HCT116 (cell line): Measurements from ENCODE around the gene ELF1. TPM values are rescaled to one million over a fixed set of nuclear protein-coding genes. Genes with fewer than 3 reads are reported as not detected.

Source experiments
- ATAC-seq: fragments of 200-7000 bp; cut with Tn5 transposase; 2 replicates; pipeline ENCODE4 v1.9.1; 2020; ENCODE audit warnings: mild to moderate bottlenecking, moderate library complexity
- BruUV-seq: library from RNA; stranded (reverse); fragments of 400-500 nt; replicated peaks from 2 replicates; lab custom pipeline; 2021; lab: Mats Ljungman, UMichigan
- CTCF ChIA-PET: fragments of 300-600 bp; sonication (Branson Sonifier 250); formaldehyde crosslinking; loops from one replicate; lab custom pipeline; 2021; ENCODE audit warnings: antibody characterized with exemption; lab: Charles Lee
- POLR2A ChIA-PET: fragments of 300-600, 350-600 bp; sonication (Branson Sonifier 250); formaldehyde crosslinking; loops from one replicate; lab custom pipeline; 2021; ENCODE audit warnings: antibody characterized with exemption; lab: Charles Lee
- RAD21 ChIA-PET, 2 experiments: fragments of 300-600 bp; sonication (Branson Sonifier 250); formaldehyde crosslinking; loops; one replicate each; lab custom pipeline; 2023; ENCODE audit warnings: low total read pairs in 2 of 2; ENCODE audit not compliant: uncharacterized antibody in 2 of 2, unreplicated experiment in 2 of 2, low non-redundant PET in 1 of 2; lab: Charles Lee
- DNase-seq: peaks from one replicate; pipeline ENCODE4 v3.0.0-alpha.2; 2010; ENCODE audit warnings: low read depth, low spot score
- H2AFZ ChIP-seq: fragments of 200-600 bp; shearing (Covaris generic), sonication (generic); 2 replicates; pipeline ENCODE4 v1.6.1; 2017; ENCODE audit warnings: low read depth, mixed run types, mixed read lengths, antibody characterized with exemption, low read length; ENCODE audit not compliant: poor library complexity, severe bottlenecking
- H3K27ac ChIP-seq: 2 replicates; pipeline ENCODE4 v1.5.1; 2012; ENCODE audit warnings: low read depth, low read length
- H3K27me3 ChIP-seq: fragments of 200-600 bp; sonication (generic); 2 replicates; pipeline ENCODE4 v1.6.1; 2016; ENCODE audit warnings: mixed run types, low read length, mixed read lengths; ENCODE audit not compliant: insufficient read depth
- H3K36me3 ChIP-seq, 2 experiments: fragments of 200-500 bp in 1 of 2; fragments of 200-600 bp in 1 of 2; sonication (Bioruptor generic) in 1 of 2; sonication (generic) in 1 of 2; 2 replicates each; pipeline versions ENCODE4 v1.5.1 to v1.6.1; 2014 to 2016; ENCODE audit warnings: low read length in 2 of 2, inconsistent platforms in 1 of 2, mixed read lengths in 1 of 2, mixed run types in 1 of 2; ENCODE audit not compliant: insufficient read depth in 2 of 2, control insufficient read depth in 1 of 2
- H3K4me1 ChIP-seq, 2 experiments: fragments of 200-600 bp in 1 of 2; sonication (generic) in 1 of 2; 2 replicates each; pipeline versions ENCODE4 v1.5.1 to v1.6.1; 2012 to 2017; ENCODE audit warnings: low read length in 2 of 2, inconsistent platforms in 1 of 2, mild to moderate bottlenecking in 1 of 2, mixed read lengths in 1 of 2, mixed run types in 1 of 2, moderate library complexity in 1 of 2; ENCODE audit not compliant: insufficient read depth in 2 of 2, control insufficient read depth in 1 of 2
- H3K4me2 ChIP-seq: fragments of 200-600 bp; sonication (generic); 2 replicates; pipeline ENCODE4 v1.6.1; 2017; ENCODE audit warnings: mixed run types, low read length, mixed read lengths
- H3K4me3 ChIP-seq, 2 experiments: fragments of 200-600 bp in 1 of 2; sonication (generic) in 1 of 2; replicated peaks in 1 of 2; 2 replicates each; pipeline ENCODE4 v1.5.1; 2011 to 2016; ENCODE audit warnings: low read length in 2 of 2, control low read depth in 1 of 2, low read depth in 1 of 2, mild to moderate bottlenecking in 1 of 2, mixed read lengths in 1 of 2, mixed run types in 1 of 2
- H3K79me2 ChIP-seq: fragments of 200-600 bp; sonication (generic); 2 replicates; pipeline ENCODE4 v1.6.1; 2017; ENCODE audit warnings: mild to moderate bottlenecking, mixed run types, low read length, moderate library complexity, mixed read lengths; ENCODE audit not compliant: insufficient read depth
- H3K9ac ChIP-seq: fragments of 200-600 bp; sonication (generic); 2 replicates; pipeline ENCODE4 v1.6.1; 2016; ENCODE audit warnings: low read length, mixed read lengths
- H3K9me2 ChIP-seq: fragments of 200-600 bp; sonication (generic), shearing (Covaris generic); 2 replicates; pipeline ENCODE4 v1.6.1; 2017; ENCODE audit warnings: mixed run types, mild to moderate bottlenecking, moderate library complexity; ENCODE audit not compliant: insufficient read depth
- H3K9me3 ChIP-seq, 2 experiments: fragments of 200-500 bp in 1 of 2; fragments of 200-600 bp in 1 of 2; sonication (Bioruptor generic) in 1 of 2; sonication (generic) in 1 of 2; 2 replicates each; pipeline ENCODE4 v1.6.1; 2014 to 2017; ENCODE audit warnings: low read length in 2 of 2, mixed read lengths in 2 of 2, inconsistent platforms in 1 of 2, low read depth in 1 of 2, mild to moderate bottlenecking in 1 of 2, mixed run types in 1 of 2, moderate library complexity in 1 of 2; ENCODE audit not compliant: control insufficient read depth in 1 of 2, insufficient read depth in 1 of 2
- H4K20me1 ChIP-seq: fragments of 200-600 bp; sonication (generic), shearing (Covaris generic); 2 replicates; pipeline ENCODE4 v1.6.1; 2017; ENCODE audit warnings: mixed run types, mild to moderate bottlenecking, moderate library complexity; ENCODE audit not compliant: insufficient read depth
- ATF3 ChIP-seq: IDR thresholded peaks from 2 replicates; pipeline ENCODE4 v1.6.1; 2012
- CEBPB ChIP-seq: IDR thresholded peaks from 2 replicates; pipeline ENCODE4 v1.6.1; 2012; ENCODE audit warnings: low read depth
- CTCF ChIP-seq, 3 experiments: fragments of 200-600 bp in 1 of 3; sonication (generic) in 1 of 3; IDR thresholded peaks in 2 of 3; conservative IDR thresholded peaks in 1 of 3; 2 replicates each; pipeline ENCODE4 v1.5.1; 2012 to 2017; ENCODE audit warnings: low read depth in 2 of 3, low read length in 2 of 3, antibody characterized with exemption in 1 of 3, borderline replicate concordance in 1 of 3, control low read depth in 1 of 3, mild to moderate bottlenecking in 1 of 3, mixed read lengths in 1 of 3, mixed run types in 1 of 3, moderate library complexity in 1 of 3; ENCODE audit not compliant: insufficient read depth in 1 of 3
- EGR1 ChIP-seq: IDR thresholded peaks from 2 replicates; pipeline ENCODE4 v1.6.1; 2012; ENCODE audit warnings: low read depth
- EZH2 ChIP-seq: fragments of 200-600 bp; sonication (generic); IDR thresholded peaks from 2 replicates; pipeline ENCODE4 v1.6.1; 2017; ENCODE audit warnings: antibody characterized with exemption, mixed run types
- EZH2phosphoT487 ChIP-seq: fragments of 200-600 bp; IDR thresholded peaks from 2 replicates; pipeline ENCODE4 v1.6.1; 2018; ENCODE audit warnings: antibody characterized with exemption, borderline replicate concordance
- FOSL1 ChIP-seq: IDR thresholded peaks from 2 replicates; pipeline ENCODE4 v1.6.1; 2012; ENCODE audit warnings: low read depth
- JUND ChIP-seq: IDR thresholded peaks from 2 replicates; pipeline ENCODE4 v1.6.1; 2012
- MAX ChIP-seq: IDR thresholded peaks from 2 replicates; pipeline ENCODE4 v1.6.1; 2012
- POLR2A ChIP-seq: IDR thresholded peaks from 2 replicates; pipeline ENCODE4 v1.7.0; 2011; ENCODE audit warnings: borderline replicate concordance; ENCODE audit not compliant: insufficient read depth, insufficient read length; ENCODE audit errors: extremely low read depth
- POLR2AphosphoS5 ChIP-seq: IDR thresholded peaks from 2 replicates; pipeline ENCODE4 v1.6.1; 2011; ENCODE audit warnings: mild to moderate bottlenecking, low read depth, low read length, moderate library complexity
- RAD21 ChIP-seq: IDR thresholded peaks from 2 replicates; pipeline ENCODE4 v1.6.1; 2012; ENCODE audit warnings: low read depth, mild to moderate bottlenecking
- REST ChIP-seq: IDR thresholded peaks from 2 replicates; pipeline ENCODE4 v1.6.1; 2012; ENCODE audit warnings: low read depth
- SIN3A ChIP-seq: IDR thresholded peaks from 2 replicates; pipeline ENCODE4 v1.6.1; 2012; ENCODE audit warnings: low read depth
- SP1 ChIP-seq: IDR thresholded peaks from 2 replicates; pipeline ENCODE4 v1.6.1; 2012; ENCODE audit warnings: low read depth
- SRF ChIP-seq: IDR thresholded peaks from 2 replicates; pipeline ENCODE4 v1.6.1; 2012; ENCODE audit warnings: low read depth
- YY1 ChIP-seq: IDR thresholded peaks from 2 replicates; pipeline ENCODE4 v1.6.1; 2011; ENCODE audit warnings: low read length, low read depth, moderate library complexity, mild to moderate bottlenecking; ENCODE audit not compliant: insufficient replicate concordance; ENCODE audit errors: extremely low read depth
- ZBTB33 ChIP-seq: IDR thresholded peaks from 2 replicates; pipeline ENCODE4 v1.6.1; 2011; ENCODE audit warnings: mild to moderate bottlenecking, low read length, moderate library complexity; ENCODE audit not compliant: insufficient replicate concordance; ENCODE audit errors: extremely low read depth
- ZFX ChIP-seq: fragments of 450-650 bp; IDR thresholded peaks from 2 replicates; pipeline ENCODE4 v1.6.1; 2017
- ZNF274 ChIP-seq: fragments of 200-500 bp; sonication (Bioruptor generic); IDR thresholded peaks from 2 replicates; pipeline ENCODE4 v1.6.1; 2014; ENCODE audit warnings: mild to moderate bottlenecking, low read depth, low read length, inconsistent platforms
- intact Hi-C: fragments of 100-400 bp; cut with micrococcal nuclease; formaldehyde crosslinking; loops from 2 replicates; pipeline ENCODE4 v1.10.0; 2022
- total RNA-seq: library from RNA; stranded (reverse); gene quantifications from one replicate; pipeline ENCODE4 v1.2.1, GENCODE V29; 2021; ENCODE audit not compliant: unreplicated experiment

ELF1 gene
- total RNA-seq, 1 experiment from 2014 or later, result 30.0 TPM

- Histone ChIP-seq H3K79me2 (peaks cover 82% of the 10 kb centered on the region), H4K20me1 (no peaks in the 10 kb centered on the region), H3K4me2 (peak overlapping the region; percentile 75), H3K27ac (peak overlapping the region; percentile 77), H2AFZ (no peak overlapping the region), H3K9ac (peak overlapping the region; percentile 42), H3K27me3 (no peaks in the 10 kb centered on the region), H3K4me1 (peaks cover 35% of the 10 kb centered on the region in 2 experiments), H3K36me3 (no peaks in the 10 kb centered on the region), H3K9me2 (no peaks in the 10 kb centered on the region), H3K4me3 (peak overlapping the region in 1 of 2 experiments; percentile 38; a peak in 2 of 4 replicates), H3K9me3 (no peaks in the 10 kb centered on the region)
- POLR2A ChIA-PET, result interaction anchor here (0.6 to 0.9 kb wide), 2 partner anchors 36 to 38 kb away, joined by 3 read pairs; no protein-coding TSS in a partner anchor
- CTCF ChIA-PET, result interaction anchor here (0.6 kb wide), 1 partner anchor 206 kb away, joined by 3 read pairs; no protein-coding TSS in a partner anchor
- RAD21 ChIA-PET, result no interaction called here
- DNase-seq (peak; percentile 87), ATAC-seq (peak; percentile 95)
- intact Hi-C loops, result loop anchor here (1.0 to 10.0 kb wide), 2 partner anchors 67 to 219 kb away; partner anchors contain the start of genes MRPS31 and WBP4
- no TSS peak for BruUV-seq
- peak; percentile 69 for TF ChIP-seq JUND
- no peak for TF ChIP-seq ATF3
- TF ChIP-seq RAD21, result peak; percentile 44
- no peak for TF ChIP-seq ZFX
- TF ChIP-seq POLR2A, result no peak
- TF ChIP-seq ZBTB33, result no peak
- peak; percentile 61 for TF ChIP-seq CEBPB
- TF ChIP-seq MAX, result peak; percentile 53
- TF ChIP-seq SRF, result no peak
- TF ChIP-seq REST, result no peak
- no peak for TF ChIP-seq EZH2
- TF ChIP-seq EGR1, result no peak
- peak; percentile 55; the same call in 1 of the 2 replicates for TF ChIP-seq POLR2AphosphoS5
- peak; percentile 20 for TF ChIP-seq YY1
- no peak for TF ChIP-seq EZH2phosphoT487
- TF ChIP-seq ZNF274, result no peak
- peak; percentile 67; the same call in 1 of the 2 replicates for TF ChIP-seq SIN3A
- peak; percentile 96 for TF ChIP-seq SP1
- TF ChIP-seq CTCF (IDR thresholded peaks at IDR 0.05 in 2 of 3, conservative IDR thresholded peaks at IDR 0.05 in 1 of 3; ENCODE audit: borderline replicate concordance in 1 of 3, insufficient read depth in 1 of 3, low read depth in 2 of 3, low read length in 2 of 3), result peak in 1 of 3 experiments; percentile 19; a peak in 2 of 6 replicates
- TF ChIP-seq FOSL1, result peak; percentile 60
These were observed 25.1 kb downstream of the ELF1 start for GRCh38 chr13:40993987-40994386.
